A549 (cell line): Measurements from ENCODE around the gene WDR82.

Experiments used
- FOSB ChIP-seq: fragments of 250-450 bp; sonication (Bioruptor Pico); IDR thresholded peaks from 2 replicates; pipeline ENCODE4 v1.5.0; 2020; ENCODE audit warnings: mild to moderate bottlenecking, moderate library complexity
- MAZ ChIP-seq: fragments of 150-350 bp; IDR thresholded peaks from 2 replicates; pipeline ENCODE4 v1.6.1; 2014; ENCODE audit warnings: antibody characterized with exemption, low read depth, low read length, borderline replicate concordance

DNA sequence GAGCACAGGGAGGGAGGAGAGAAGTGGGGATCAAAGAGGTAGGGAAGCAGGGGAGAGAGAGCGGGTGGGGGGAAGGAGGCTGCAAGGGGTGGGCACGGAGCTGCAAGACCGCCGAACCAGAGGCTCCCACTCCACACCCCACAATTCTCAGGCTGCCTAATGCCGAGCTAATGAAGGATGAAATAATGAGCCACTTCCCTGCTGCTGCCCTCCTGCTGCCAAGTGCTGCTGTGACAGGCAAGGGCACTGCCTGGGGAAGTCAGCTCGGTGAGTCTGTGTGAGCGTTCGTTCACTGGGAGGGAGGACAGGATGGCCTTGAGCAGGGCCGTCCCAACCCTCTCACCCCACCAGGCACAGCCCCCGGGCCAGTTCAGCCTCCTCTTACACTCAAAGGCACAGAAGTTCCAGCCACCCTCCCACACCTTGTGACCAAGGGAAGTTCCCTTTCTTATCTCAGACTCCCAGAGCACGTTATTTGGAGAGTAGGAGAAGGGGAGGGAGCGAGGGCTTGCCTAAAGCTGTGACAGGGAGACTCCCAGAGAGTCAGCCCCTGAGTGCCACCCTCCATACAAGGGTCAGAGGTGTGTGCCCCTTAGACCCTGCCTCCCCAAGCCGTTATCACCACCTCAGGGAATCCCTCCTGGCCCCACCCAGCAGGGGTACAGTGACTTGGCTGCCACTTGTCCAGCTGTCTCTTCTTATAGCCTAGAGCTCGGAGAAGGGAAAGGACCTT lies 21.6 kb upstream of the WDR82 start:
- TF ChIP-seq FOSB (no peak), MAZ (no peak)
